ENCODE measurements around the gene GCFC2.
"Not testable (repeated sequence)": the region's sequence is repeated elsewhere in the genome, so short reads cannot be mapped to it uniquely, and the experiment has no call there.

GCFC2 gene

DNA sequence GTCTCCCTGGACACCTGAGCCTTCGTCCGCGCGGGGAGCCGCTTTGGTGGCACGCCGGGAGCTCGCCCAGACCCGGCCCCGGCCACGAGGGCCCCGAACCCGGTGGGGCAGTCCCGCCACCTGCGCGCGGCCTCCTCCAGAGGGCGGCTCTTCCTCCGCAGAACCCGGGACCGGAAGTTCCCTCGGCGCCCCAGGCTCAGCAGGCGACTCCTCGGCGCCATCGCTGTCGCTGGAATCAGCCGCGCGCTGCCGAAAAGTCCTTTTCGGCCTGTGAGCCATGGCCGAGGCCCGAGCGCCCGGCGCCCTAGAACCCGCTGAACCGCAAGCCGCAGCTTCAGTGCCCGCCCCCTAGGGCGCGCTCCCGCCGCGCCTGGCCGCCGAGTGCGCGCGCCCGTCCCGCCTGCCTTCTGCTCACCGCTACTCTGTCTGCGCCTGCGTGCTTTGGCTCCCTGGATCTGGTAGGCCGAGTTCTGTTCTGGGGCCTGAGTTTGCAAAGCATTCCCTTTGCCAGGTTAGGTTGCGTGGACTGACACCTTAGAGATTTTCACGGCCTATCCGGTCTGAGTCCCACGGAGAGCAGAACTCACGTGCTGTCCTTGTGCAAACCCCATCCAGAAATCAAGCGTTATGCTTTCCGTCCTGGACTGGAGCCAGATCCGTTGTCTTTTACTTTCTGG lies at the start of gene GCFC2:
Gene GCFC2 (minus strand): TSS at position 339 of the 677 bp plus-strand sequence. CDS start 60 bp downstream, at position 279.
- DNase-seq = peak; percentile 91

DNA sequence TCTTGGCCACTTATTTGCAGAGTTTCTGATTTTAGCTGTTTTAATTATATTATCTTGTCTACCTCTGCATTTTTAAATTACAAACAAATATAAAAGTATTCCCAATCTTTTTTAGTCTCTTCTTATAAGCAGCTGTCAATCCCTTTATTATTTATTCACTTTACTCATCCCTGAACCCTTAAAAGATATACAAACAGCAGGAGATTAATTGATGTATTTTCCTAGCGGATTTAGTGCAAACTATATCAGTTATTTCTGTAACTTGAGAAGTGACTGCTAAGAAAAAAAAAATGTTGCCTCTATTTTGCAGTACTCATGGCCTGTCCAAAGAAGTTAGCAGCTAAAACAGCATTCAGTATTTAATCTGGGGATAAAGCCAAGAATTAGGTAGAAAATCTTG lies 42.1 kb upstream of the GCFC2 start:
- no peak for DNase-seq

DNA sequence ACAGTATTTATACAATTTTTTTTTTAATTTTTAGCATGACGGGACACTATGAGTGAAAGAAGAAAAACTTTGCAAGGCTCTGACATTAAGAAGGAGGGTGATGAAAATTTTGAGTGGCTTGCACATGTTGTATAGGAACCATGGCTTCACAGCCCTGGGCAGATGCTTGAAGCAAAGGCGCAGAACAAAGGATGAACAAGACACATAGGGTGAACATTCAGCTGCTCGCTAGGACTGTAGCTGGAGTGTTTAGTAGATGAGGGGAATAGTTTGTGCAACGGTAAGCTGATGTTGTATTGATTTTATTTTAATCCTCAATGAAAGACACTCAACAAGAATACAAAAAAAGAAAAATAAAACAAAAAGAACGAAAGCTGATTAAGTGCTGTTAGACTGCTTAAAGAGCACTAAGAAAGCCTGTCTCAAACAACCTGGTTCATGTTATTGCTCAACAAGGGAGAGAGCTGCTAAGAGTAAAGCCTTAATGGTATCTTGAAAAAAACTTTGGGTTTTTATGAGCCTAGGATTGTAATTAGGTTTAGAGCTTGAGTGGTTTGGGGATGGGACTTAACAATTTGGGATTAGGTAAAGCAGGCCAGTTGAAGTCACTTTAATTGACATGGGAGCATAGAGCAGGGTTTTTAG lies 41.2 kb upstream of the GCFC2 start:
- DNase-seq = no peak

- DNase-seq = no peak
Observed at GRCh38 chr2:75751360-75751759, 40.6 kb upstream of the GCFC2 start.

DNA sequence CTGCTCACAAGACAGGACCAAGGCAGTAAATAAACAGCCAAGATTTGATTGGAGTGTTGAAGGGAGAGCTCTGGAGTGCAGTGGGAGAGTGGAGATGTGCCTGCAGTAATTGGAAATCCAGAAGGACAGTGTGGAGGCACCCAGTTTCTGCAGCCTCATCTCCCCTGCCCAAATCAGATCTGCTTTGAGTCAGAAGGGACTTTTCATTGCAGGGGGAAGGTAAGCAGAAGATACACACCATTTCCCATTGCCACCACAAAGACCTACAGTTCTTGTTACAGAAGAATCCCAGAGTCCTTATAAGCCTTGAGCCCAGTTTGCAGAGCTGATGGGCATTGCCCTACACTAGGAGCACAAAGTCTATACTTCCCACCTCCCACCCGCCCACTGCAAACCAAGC lies 27.2 kb upstream of the GCFC2 start:
- no peak for DNase-seq

- DNase-seq = no peak
Observed at GRCh38 chr2:75736276-75736675, 25.6 kb upstream of the GCFC2 start.

DNA sequence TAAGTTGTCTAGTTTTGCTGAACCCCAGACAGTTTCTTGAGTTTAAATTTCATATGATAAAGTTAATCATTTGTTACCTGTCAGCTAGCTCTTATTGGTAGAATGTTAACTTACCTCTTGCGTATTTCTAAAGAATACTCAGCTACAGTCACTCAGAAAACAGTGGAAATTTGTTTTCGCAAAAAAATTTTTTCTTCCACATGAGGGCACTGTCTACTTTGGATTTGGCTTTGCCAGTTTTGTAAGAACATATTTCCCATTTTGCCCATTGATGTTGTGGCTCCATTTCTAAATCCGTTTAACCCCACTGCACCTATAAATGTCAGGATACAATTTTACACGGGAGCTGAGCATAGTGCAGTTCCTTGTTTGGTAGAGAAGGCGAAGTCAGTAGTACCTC lies 19.1 kb upstream of the GCFC2 start:
- no peak for DNase-seq

DNA sequence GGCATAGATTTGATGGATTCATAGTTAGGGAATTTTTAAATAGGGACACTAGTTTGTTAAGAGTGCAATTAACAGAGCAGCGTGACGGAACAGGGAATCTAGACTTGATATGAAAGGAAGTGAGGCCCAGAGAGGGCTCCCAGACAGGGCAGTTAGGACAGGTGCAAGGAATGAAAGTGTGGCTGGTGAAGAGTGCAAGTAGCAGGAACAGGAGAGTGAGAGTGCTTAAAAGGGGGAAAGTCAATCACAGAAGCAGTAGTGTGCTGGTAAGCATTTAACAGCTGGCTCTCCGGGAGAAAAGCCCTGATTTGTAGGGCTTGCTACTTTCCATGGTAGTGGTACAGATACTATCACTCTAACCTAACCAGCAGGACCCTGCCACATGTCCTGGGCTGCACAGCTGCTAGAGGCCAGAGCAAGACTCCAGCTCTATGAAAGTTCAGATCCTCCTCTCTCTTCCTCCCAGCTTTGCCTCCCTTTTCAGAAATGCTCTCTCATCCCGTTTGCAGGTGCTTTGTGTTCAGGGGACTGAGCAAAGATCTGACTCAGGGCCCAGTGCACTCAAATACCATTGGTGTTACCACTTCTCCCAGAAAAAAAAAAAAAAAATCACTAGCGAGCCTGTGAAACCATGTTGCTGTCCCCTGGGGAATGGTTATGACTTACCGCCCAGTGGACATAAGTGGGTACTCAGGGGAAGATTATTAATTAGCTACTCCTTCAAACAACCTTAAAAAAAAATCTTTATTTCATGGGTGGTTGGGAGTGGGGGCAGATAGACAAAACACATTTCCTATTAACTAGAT lies 18.1 kb upstream of the GCFC2 start:
- no peak for DNase-seq

DNA sequence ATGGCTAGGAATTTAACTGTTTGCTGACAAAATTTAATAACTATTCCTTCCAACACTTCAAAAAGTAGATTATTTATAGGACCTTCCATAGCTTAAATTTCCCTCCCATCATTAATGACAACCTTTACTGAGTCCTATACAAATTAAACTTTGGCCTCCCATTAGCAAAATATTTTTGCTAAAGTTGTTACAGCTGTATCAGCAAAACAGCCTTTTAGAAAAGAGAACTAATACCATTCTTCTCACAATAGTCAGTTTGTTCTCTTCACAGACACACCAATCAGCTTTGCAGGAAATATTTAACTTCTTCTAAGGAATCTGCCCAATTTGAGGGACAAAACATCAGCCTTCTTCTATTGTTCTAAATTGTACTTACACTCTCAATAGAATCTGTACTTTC lies 12.0 kb upstream of the GCFC2 start:
- DNase-seq = no peak

GRCh38 chr2:75720525-75720924 lies 9.8 kb upstream of the GCFC2 start:
- no peak for DNase-seq

GRCh38 chr2:75719616-75720015 lies 8.9 kb upstream of the GCFC2 start:
- DNase-seq = no peak

GRCh38 chr2:75716406-75716805 lies 5.7 kb upstream of the GCFC2 start:
- DNase-seq = no peak

GRCh38 chr2:75711590-75711989 lies 875 bp upstream of the GCFC2 start:
- DNase-seq = not testable (repeated sequence)

DNA sequence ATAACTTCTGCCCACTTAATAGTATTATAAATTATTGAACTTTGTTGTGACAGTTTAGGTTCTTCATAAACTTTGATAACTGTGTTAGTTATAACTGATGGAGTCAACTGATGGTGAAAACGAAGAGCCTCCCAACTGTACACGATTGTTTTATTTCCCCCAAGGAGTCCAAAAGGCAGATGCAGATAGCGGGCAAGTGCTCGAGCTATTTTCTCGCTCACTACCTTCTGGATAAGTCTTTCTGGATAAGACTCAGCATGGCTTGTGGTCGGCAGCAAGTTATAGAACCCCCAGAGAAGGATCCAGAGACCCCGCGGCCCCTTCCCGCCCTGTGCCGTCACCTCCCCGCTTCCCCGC lies 517 bp downstream of the GCFC2 start:
- DNase-seq = no peak

DNA sequence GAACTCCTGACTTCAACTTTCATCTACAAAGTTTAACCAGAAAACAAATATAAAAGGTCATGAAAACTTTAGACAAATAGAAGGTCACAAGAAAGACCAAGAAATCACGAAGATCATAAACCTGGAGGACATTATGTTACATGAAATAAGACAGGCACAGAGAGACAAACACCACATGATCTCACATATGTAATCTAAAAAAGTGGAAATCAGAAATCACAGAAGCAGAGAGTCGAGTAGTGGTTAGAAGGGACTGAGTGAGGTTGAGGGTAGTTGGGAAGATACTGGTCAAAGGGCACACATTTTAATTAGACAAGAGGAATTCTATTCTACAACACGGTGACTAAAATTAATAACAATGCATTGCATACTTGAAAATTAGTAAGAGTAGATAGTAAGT lies 1.4 kb downstream of the GCFC2 start:
- no peak for DNase-seq

DNA sequence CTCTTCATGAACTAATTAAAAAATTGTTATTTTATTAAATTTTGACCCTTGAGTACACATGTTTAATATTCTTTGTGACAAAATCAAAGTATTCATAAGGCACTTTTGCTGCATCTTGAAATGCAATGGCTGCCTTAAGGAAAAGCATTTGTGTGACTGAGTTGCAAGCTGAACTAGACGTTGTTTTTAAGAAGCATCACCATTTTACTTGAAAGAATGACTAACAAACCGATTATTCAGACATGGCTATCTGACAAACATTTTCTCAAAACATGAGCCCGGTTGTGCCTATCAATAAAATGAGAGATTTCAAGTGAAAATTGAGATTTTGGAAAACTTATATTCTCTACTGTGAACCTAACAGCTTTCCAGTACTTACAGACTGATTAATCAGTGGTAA lies 2.8 kb downstream of the GCFC2 start:
- no peak for DNase-seq

GRCh38 chr2:75705921-75706320 lies 4.8 kb downstream of the GCFC2 start:
- no peak for DNase-seq

DNA sequence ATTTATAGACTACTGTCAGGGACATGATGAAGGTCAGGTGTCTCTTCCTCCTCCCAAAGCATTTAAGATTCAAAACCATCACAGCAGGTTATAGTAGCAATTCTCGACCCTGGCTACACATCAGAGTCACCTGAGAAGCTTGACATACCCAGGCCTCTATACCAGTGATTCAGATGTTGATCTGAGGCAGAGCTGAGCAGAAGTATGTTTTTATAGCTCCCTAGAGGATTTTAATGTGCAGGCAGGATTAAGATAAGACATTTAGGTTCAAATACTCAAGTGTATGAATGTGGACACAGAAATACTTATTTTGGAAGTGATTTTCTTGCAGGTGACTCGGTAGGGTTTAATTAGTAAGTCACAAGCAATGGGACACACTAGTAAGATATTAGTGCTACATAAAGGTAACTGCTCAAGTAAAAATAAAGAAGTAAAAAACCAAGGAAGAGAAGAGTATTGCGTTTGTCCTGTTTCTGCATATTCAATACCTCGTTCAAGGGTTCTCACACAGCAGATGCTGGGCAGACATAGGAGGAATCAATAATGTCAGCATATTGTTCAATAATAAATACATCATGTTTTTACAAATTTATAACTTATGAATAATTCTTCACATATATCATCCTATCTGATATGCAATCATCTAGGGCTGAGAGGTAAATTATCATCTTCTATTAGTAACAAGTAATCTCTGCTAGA lies 7.0 kb downstream of the GCFC2 start:
- DNase-seq = no peak

- DNase-seq = no peak
Observed at GRCh38 chr2:75702593-75702992, 8.1 kb downstream of the GCFC2 start.

DNA sequence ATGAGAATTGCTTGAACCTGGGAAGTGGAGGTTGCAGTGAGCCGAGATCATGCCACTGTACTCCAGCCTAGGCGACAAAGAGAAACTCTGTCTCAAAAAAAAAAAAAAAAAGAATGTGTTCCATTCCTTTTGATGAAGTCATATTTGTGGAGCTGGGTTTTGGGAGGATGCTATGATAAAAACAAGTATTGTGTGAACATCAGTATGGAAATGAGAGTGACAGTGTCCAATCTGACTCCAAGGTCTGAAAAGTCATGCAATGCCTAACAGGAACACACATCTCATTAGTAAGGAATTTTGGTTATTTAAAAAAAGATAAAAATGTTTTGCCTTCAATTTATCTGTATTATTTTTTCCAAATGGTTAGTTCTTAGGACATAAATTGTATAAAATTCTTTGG lies 11.8 kb downstream of the GCFC2 start:
- no peak for DNase-seq

DNA sequence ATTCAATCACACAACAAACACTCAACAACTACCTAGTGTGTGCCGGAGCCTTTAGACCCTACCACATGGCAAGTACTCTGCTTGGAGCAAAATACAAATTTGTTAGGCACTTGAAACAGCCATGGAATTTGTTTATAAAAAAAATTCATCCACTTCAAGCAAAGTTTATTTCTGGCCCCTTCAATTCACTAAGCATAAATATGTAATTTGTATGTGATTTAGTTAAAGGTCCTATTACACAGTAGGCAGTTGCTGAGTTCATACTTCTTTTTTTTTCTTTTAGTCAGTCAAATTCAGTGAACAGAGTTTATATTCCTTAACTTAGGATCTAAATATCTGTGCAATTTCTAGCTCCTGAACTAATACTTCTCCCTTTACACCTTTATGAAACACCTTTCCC lies 22.5 kb downstream of the GCFC2 start:
- no peak for DNase-seq

DNA sequence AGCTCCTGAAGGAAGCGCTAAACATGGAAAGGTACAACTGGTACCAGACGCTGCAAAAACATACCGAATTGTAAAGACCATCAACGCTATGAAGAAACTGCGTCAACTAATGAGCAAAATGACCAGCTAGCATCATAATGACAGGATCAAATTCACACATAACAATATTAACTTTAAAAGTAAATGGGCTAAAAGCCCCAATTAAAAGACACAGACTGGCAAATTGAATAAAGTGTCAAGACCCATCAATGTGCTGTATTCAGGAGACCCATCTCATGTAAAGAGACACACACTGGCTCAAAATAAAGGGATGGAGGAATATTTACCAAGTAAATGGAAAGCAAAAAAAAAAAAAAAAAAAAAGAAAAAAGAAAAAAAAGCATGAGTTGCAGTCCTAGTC lies 27.3 kb downstream of the GCFC2 start:
- not testable (repeated sequence) for DNase-seq

- DNase-seq = no peak
Observed at GRCh38 chr2:75680402-75680801, 30.3 kb downstream of the GCFC2 start.

GRCh38 chr2:75679556-75679955 lies 31.2 kb downstream of the GCFC2 start:
- DNase-seq = no peak

Data from left hindlimb (tissue), 1 donor.